ENCODE results near the gene PCDH9.

DNA sequence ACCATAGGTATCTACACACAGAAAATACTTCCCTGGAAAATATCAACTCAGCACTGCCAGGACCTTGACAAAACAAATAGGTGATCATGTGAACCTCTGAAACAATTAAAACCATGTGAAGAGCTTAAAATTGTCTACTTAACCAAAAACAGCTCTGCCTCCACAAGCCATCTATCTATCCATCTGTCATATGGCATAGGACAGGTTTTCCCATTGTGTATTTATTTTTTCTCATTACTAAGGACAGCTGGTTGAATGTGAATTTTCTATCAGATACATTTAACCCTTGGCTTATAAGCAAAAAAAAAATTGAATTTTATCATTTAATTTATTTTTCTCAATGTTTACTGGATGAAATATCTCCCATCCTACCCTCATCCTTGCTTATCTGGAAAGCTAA is 279.5 kb downstream of the PCDH9 start:
- TF ChIP-seq ZNF274 (IDR thresholded peaks at IDR 0.05; ENCODE audit: low read depth, low read length) (no peak), YY1 (IDR thresholded peaks at IDR 0.05; ENCODE audit: insufficient read depth, insufficient read length) (no peak)

Measured in NT2/D1 (cell line).